GM10266 (cell line): ENCODE data around the gene FSTL4.

Experiments used
- DNase-seq: peaks from one replicate; pipeline ENCODE4 v3.0.0; 2012; ENCODE audit errors: extremely low spot score
- TF ChIP-seq, protein P1 (sequence below): IDR thresholded peaks from 2 replicates; pipeline ENCODE4 v1.5.1; 2012; ENCODE audit warnings: mild to moderate bottlenecking, low read depth; ENCODE audit not compliant: control insufficient read depth, insufficient read depth; ENCODE audit errors: missing control alignments

Gene FSTL4

DNA sequence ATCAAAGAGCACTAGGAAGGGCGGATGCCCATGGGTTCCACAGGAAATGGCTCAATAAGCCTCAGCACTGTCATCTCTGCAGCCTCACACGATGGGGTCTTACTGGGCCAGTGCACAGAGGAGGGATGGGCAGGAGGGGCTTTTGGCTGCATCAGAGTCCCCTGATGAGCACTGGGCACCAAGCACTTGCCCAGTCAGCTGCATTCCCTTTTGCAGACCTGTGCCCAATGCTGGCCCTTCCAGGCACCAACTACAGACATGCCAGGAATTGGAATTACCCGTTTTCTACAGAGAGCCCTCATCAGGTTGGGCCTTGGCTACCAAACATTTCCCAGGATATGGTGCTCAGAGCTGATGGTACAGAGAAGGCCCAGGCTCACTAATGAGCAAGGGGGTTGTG lies 378.1 kb downstream of the FSTL4 start:
- TF ChIP-seq, protein P1, sequence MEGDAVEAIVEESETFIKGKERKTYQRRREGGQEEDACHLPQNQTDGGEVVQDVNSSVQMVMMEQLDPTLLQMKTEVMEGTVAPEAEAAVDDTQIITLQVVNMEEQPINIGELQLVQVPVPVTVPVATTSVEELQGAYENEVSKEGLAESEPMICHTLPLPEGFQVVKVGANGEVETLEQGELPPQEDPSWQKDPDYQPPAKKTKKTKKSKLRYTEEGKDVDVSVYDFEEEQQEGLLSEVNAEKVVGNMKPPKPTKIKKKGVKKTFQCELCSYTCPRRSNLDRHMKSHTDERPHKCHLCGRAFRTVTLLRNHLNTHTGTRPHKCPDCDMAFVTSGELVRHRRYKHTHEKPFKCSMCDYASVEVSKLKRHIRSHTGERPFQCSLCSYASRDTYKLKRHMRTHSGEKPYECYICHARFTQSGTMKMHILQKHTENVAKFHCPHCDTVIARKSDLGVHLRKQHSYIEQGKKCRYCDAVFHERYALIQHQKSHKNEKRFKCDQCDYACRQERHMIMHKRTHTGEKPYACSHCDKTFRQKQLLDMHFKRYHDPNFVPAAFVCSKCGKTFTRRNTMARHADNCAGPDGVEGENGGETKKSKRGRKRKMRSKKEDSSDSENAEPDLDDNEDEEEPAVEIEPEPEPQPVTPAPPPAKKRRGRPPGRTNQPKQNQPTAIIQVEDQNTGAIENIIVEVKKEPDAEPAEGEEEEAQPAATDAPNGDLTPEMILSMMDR, result no peak

DNA sequence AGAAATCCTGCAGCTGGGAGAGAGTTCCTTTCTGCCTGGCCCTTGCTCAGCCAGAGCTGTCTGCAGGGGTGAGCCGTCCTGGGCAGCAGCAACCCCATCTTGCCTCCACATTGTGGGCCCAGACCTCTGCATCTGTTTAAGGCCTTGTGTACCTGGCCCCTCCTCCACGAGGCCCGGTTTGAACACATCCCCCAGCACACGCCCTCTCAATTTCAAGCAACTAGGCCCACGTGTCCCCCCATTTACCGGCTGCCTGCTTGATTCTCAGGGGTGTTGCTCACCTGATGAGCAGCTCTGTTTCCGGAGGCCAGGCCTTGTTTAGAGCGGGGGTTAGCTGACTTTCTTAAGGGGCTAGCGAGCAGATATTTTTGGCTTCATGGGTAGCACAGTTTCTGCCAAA lies 378.7 kb downstream of the FSTL4 start:
- DNase-seq, result no peak
- TF ChIP-seq, protein P1, result no peak

More for the DNA sequence above, 378.1 kb downstream of the FSTL4 start:
- no peak for DNase-seq

DNA sequence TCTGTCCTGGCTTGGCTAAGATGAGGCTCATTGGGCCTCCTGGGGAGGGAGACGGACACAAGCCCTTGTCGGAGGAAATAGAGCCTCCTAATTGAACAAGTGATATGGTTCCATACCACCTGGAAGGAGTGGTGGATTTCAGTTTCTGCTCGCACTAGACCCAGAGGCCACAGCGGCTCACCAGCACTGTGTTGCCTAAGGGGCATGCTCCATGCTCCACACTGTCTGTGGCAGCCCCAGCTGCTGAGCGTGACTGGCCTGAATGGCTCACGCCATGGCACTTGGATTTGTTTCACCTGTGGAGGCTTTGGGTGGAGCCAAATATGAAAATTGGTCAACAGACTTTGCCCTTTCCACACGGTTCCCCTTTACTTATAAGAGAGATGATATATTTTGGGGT lies 379.4 kb downstream of the FSTL4 start:
- no peak for DNase-seq
- TF ChIP-seq, protein P1, result no peak

DNA sequence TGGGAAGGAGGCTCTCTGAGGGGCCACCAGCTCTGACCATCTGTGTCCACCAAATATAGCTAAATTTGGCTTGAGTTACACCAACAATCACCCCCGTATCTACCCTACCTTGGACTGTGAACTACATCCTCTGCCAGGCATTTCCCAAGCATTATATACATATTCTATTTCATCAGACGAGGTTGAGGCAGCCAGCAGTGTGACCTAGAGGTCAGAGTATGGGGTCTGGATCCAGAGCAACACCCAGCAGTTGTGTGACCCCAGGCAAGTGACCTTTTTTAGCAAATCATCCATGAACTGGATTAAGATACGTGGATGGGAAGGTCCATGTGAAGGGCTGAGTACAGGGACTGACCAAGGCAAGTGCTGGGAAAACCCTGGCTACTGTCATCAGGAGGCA lies 379.9 kb downstream of the FSTL4 start:
- TF ChIP-seq, protein P1, result no peak
- no peak for DNase-seq

DNA sequence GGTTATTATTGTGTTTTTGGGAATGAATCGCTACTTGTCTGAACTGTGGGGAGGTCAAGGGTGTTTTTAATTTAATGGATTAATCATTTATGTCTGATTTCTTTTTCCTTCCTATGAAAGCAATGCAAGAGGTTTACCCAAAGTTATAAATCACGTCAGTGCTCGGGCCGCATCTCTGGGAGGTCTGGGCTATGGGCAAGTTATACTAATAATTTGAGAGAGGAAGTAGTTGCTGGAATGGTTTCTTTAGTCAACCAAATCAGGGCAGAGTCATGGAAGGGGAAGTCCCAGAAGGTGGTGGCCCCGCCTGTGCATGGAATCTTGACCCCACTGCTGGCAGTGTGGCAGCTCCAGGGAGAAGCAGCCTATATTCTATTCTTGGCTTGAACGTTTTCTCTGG lies 380.3 kb downstream of the FSTL4 start:
- DNase-seq, result no peak

DNA sequence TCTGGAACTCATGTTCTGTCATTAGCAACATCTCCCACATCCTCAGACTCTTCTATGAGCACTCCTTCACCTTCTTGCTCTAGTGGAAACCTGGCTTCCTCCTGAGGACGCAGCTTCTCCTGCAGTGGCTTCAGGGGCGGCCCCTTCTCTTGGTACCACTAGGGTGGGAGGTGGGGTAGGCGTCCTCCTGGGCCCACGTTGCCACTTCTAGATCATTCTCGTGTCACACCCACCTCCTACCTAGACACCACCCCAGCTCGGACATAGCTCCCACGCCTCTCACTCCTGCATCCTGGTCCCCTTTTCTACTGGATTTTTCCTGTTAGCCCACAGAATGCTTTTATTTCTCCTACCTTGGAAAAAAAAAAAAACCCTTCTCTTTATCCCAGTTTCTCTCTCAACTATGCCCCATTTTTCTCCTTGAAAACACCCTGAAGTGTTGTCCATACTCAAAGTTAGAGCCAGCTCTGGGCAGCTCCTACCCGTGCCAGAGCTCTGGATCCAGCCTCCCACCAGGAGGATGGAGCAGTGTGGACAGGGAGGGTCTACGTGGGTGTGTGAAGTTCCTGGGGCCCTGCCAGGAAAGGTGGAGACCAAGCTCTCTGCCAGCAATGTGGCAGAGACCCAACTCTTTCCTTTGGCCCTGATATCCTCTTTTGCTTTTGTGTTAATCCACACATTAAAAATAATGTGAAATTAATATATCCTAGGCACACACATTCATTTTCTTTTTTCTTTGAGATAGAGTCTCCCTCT lies 381.3 kb downstream of the FSTL4 start:
- TF ChIP-seq, protein P1, result no peak
- no peak for DNase-seq

More for the DNA sequence above, 380.3 kb downstream of the FSTL4 start:
- TF ChIP-seq, protein P1, result no peak

DNA sequence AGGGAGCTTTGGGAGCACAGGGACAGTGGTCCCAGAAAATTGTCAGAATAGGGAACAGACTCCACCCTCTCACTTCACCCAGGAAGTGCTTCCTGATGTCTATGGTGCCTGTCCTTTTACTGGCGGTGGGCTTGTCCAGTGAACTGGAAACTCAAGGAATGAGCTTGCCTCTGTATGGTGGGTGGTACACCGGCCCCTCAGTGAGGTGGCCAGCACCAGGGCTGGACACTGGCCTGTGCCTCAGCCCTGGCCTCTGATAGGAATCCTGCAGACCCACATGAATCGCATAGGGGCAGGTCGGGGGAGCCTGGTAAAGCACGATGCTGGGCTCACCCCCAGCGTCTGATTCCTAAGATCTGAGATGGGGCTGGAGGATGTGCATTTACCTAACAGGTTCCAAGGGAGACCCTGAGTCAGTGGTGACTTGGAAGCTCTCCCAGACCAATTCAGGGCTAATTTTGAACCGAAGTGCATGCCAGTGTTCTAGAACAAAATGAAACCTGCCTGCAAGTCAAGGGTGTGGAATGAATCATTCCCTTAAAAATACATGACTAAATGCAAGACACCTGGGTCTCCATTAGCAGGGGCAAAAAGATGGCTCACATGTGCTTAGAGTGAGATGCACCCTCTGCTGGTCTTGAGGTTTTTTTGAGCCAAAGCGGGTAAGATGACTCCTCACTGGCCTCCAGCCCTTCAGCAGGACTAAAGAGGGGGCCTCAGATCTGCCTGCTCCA lies 382.2 kb downstream of the FSTL4 start:
- TF ChIP-seq, protein P1, result no peak
- DNase-seq, result no peak
